Uterus (tissue), 2 donors: ENCODE results near the gene SPINT3.

ENCODE experiments used
- CTCF ChIP-seq, 4 experiments: fragments of 200-600 bp in 2 of 4; fragments of 450-650 bp in 2 of 4; sonication (generic) in 2 of 4; IDR thresholded peaks; one replicate each; pipeline ENCODE4 v1.5.1; 2016 to 2019; ENCODE audit warnings: antibody characterized with exemption in 4 of 4, mild to moderate bottlenecking in 2 of 4, moderate library complexity in 1 of 4
- POLR2A ChIP-seq, 2 donors: fragments of 450-650 bp; IDR thresholded peaks; one replicate each; pipeline ENCODE4 v1.6.1; 2016; ENCODE audit warnings: antibody characterized with exemption in 2 of 2, mild to moderate bottlenecking in 1 of 2, moderate library complexity in 1 of 2

- TF ChIP-seq CTCF (IDR thresholded peaks at IDR 0.05) (no peak), POLR2A (IDR thresholded peaks at IDR 0.05) (no peak)
These were observed at the start of gene SPINT3 for GRCh38 chr20:45515147-45515913.
